Measurements from ENCODE around the gene GCNA.

- TF ChIP-seq POLR2A (IDR thresholded peaks at IDR 0.05) (no peak), CTCF (IDR thresholded peaks at IDR 0.05) (no peak)
Measured at GRCh38 chrX:71537743-71538142, 40.5 kb upstream of the GCNA start.

All from uterus (tissue), 2 donors.